ENCODE data around the gene KCNJ15.

KCNJ15 gene

GRCh38 chr21:38268864-38269575 lies 12.2 kb downstream of the KCNJ15 start:
- no peak for DNase-seq

- DNase-seq = no peak
Observed at GRCh38 chr21:38269576-38269936, 12.8 kb downstream of the KCNJ15 start.

GRCh38 chr21:38272215-38272614 lies 15.4 kb downstream of the KCNJ15 start:
- no peak for DNase-seq

GRCh38 chr21:38273745-38274542 lies 17.2 kb downstream of the KCNJ15 start:
- peak; percentile 97 for DNase-seq

- peak; percentile 98 for DNase-seq
Observed at GRCh38 chr21:38277501-38278131, 20.8 kb downstream of the KCNJ15 start.

- DNase-seq = no peak
Observed at GRCh38 chr21:38280454-38280853, 23.7 kb downstream of the KCNJ15 start.

- DNase-seq = no peak
Observed at GRCh38 chr21:38280867-38281266, 24.1 kb downstream of the KCNJ15 start.

- peak; percentile 87 for DNase-seq
Observed at GRCh38 chr21:38282921-38283320, 26.1 kb downstream of the KCNJ15 start.

- no peak for DNase-seq
Observed at GRCh38 chr21:38284216-38284615, 27.4 kb downstream of the KCNJ15 start.

- no peak for DNase-seq
Observed at GRCh38 chr21:38286739-38287471, 30.1 kb downstream of the KCNJ15 start.

- DNase-seq = no peak
Observed at GRCh38 chr21:38287476-38287875, 30.7 kb downstream of the KCNJ15 start.

- DNase-seq = peak; percentile 99
Observed at GRCh38 chr21:38289705-38290485, 33.1 kb downstream of the KCNJ15 start.

- DNase-seq = no peak
Observed at GRCh38 chr21:38290809-38291208, 34.0 kb downstream of the KCNJ15 start.

GRCh38 chr21:38291874-38292273 lies 35.1 kb downstream of the KCNJ15 start:
- no peak for DNase-seq

GRCh38 chr21:38293113-38293512 lies 36.3 kb downstream of the KCNJ15 start:
- no peak for DNase-seq

- DNase-seq = no peak
Observed at GRCh38 chr21:38293765-38294164, 37.0 kb downstream of the KCNJ15 start.

- DNase-seq = no peak
Observed at GRCh38 chr21:38294609-38295008, 37.8 kb downstream of the KCNJ15 start.

GRCh38 chr21:38295997-38296764 lies 39.4 kb downstream of the KCNJ15 start:
- no peak for DNase-seq

- DNase-seq = peak; percentile 17
Observed at GRCh38 chr21:38297194-38297631, 40.4 kb downstream of the KCNJ15 start.

- DNase-seq = no peak
Observed at GRCh38 chr21:38297871-38298270, 41.1 kb downstream of the KCNJ15 start.

GRCh38 chr21:38298832-38299231 lies 42.0 kb downstream of the KCNJ15 start:
- DNase-seq = no peak

- no peak for DNase-seq
Observed at GRCh38 chr21:38299671-38300070, 42.9 kb downstream of the KCNJ15 start.
